Endothelial cell of umbilical vein (primary cell): Measurements from ENCODE around the gene RHCE. TPM values are rescaled to one million over a fixed set of nuclear protein-coding genes. Genes with fewer than 3 reads are reported as not detected.

ENCODE experiments used
- BruUV-seq: library from RNA; stranded (reverse); fragments of 400-500 nt; replicated peaks from 2 replicates; lab custom pipeline; 2021; lab: Mats Ljungman, UMichigan
- CTCF ChIA-PET: fragments of 300-600, 350-600 bp; sonication (Branson Sonifier 250); formaldehyde crosslinking; loops from one replicate; lab custom pipeline; 2021; ENCODE audit warnings: antibody characterized with exemption, inconsistent platforms; lab: Charles Lee
- POLR2A ChIA-PET: fragments of 300-600, 350-600 bp; sonication (Branson Sonifier 250); formaldehyde crosslinking; loops from one replicate; lab custom pipeline; 2021; ENCODE audit warnings: antibody characterized with exemption, inconsistent platforms; lab: Charles Lee
- DNase-seq: peaks from one replicate; pipeline ENCODE4 v3.0.0-alpha.2; 2011; ENCODE audit warnings: low read depth, low spot score
- FAIRE-seq: peaks from 2 replicates; lab custom pipeline; 2011; peaks lifted over from hg19 to GRCh38; lab: Jason Lieb, UNC
- H2AFZ ChIP-seq: 2 replicates; pipeline ENCODE4 v1.6.0; 2012; ENCODE audit warnings: low read depth, low read length, control low read depth, inconsistent platforms
- H3K27ac ChIP-seq: 2 replicates; pipeline ENCODE4 v1.5.1; 2011; ENCODE audit warnings: low read depth, mild to moderate bottlenecking, control low read depth, low read length, moderate library complexity; ENCODE audit not compliant: insufficient read depth
- H3K27me3 ChIP-seq, 2 experiments: 2 replicates each; pipeline versions ENCODE4 v1.6.0 to v1.6.1; 2011; ENCODE audit warnings: low read length in 2 of 2, mixed read lengths in 1 of 2; ENCODE audit not compliant: control insufficient read depth in 2 of 2, insufficient read depth in 2 of 2
- H3K36me3 ChIP-seq, 2 experiments: 2 replicates in 1 of 2; 3 replicates in 1 of 2; pipeline ENCODE4 v1.5.1; 2011; ENCODE audit warnings: low read length in 2 of 2, mild to moderate bottlenecking in 1 of 2, moderate library complexity in 1 of 2; ENCODE audit not compliant: control insufficient read depth in 2 of 2, insufficient read depth in 2 of 2; ENCODE audit errors: extremely low read depth in 1 of 2
- H3K4me1 ChIP-seq: 3 replicates; pipeline ENCODE4 v1.5.1; 2011; ENCODE audit warnings: mild to moderate bottlenecking, low read length; ENCODE audit not compliant: control insufficient read depth, insufficient read depth; ENCODE audit errors: extremely low read depth
- H3K4me2 ChIP-seq: 2 replicates; pipeline ENCODE4 v1.6.1; 2011; ENCODE audit warnings: low read length, control low read depth, mixed read lengths; ENCODE audit not compliant: insufficient read depth
- H3K4me3 ChIP-seq, 3 experiments: fragments of 200-600 bp in 1 of 3; sonication (generic), shearing (Covaris generic) in 1 of 3; replicated peaks in 1 of 3; 2 replicates each; pipeline ENCODE4 v1.5.1; 2011 to 2016; ENCODE audit warnings: control low read depth in 3 of 3, low read length in 3 of 3, mild to moderate bottlenecking in 2 of 3, inconsistent platforms in 1 of 3, low read depth in 1 of 3, moderate library complexity in 1 of 3; ENCODE audit not compliant: insufficient read depth in 1 of 3
- H3K79me2 ChIP-seq: 2 replicates; pipeline ENCODE4 v1.6.0; 2012; ENCODE audit warnings: low read length, inconsistent platforms; ENCODE audit not compliant: control insufficient read depth, insufficient read depth
- H3K9ac ChIP-seq: replicated peaks from 2 replicates; pipeline ENCODE3; 2011; ENCODE audit warnings: low read length, control low read depth; ENCODE audit not compliant: insufficient read depth; ENCODE audit errors: extremely low read depth
- H3K9me1 ChIP-seq: replicated peaks from 3 replicates; pipeline ENCODE4 v1.6.0; 2011; ENCODE audit warnings: mild to moderate bottlenecking, low read length; ENCODE audit not compliant: control insufficient read depth, insufficient read depth; ENCODE audit errors: extremely low read depth
- H3K9me3 ChIP-seq: replicated peaks from 2 replicates; pipeline ENCODE4 v1.5.1; 2012; ENCODE audit warnings: low read length, inconsistent platforms; ENCODE audit not compliant: control insufficient read depth, insufficient read depth
- H4K20me1 ChIP-seq: replicated peaks from 2 replicates; pipeline ENCODE3; 2011; ENCODE audit warnings: mild to moderate bottlenecking, low read length; ENCODE audit not compliant: control insufficient read depth, insufficient read depth; ENCODE audit errors: extremely low read depth
- EZH2 ChIP-seq: IDR thresholded peaks from 2 replicates; pipeline ENCODE4 v1.6.1; 2012; ENCODE audit warnings: borderline replicate concordance, low read depth, mild to moderate bottlenecking, moderate library complexity, low read length, inconsistent platforms; ENCODE audit not compliant: severe bottlenecking
- dilution Hi-C: fragments of 300-500 bp; cut with MboI; formaldehyde crosslinking; loops from one replicate; pipeline ENCODE4 v1.15.0; 2019; ENCODE audit warnings: low sequenced_read_pairs; ENCODE audit not compliant: extremely low pct_ligation_motif_present
- intact Hi-C: fragments of 100-400 bp; cut with micrococcal nuclease; formaldehyde crosslinking; loops from one replicate; pipeline ENCODE4 v1.10.0; 2022
- polyA plus RNA-seq, 4 experiments: library from polyadenylated mRNA; depleted of rRNA in 3 of 4; stranded (reverse) in 3 of 4; unstranded in 1 of 4; fragments of >200 nt; gene quantifications; 2 replicates each; pipeline versions ENCODE4 v1.2.1 to v1.2.3, GENCODE V29; 2011 to 2012; ENCODE audit warnings: missing spikeins in 1 of 4
- total RNA-seq: library from RNA; stranded (reverse); gene quantifications from 2 replicates; pipeline ENCODE4 v1.2.3, GENCODE V29; 2021
- TF ChIP-seq, protein P1 (sequence below): IDR thresholded peaks from 2 replicates; pipeline ENCODE4 v1.6.1; 2011; ENCODE audit not compliant: insufficient read depth, insufficient read length
- TF ChIP-seq, protein P2 (sequence below), 2 donors: IDR thresholded peaks; 1 replicate in 1 of 2; 2 replicates in 1 of 2; pipeline ENCODE4 v1.5.1; 2011; ENCODE audit warnings: low read length in 2 of 2, mild to moderate bottlenecking in 2 of 2, moderate library complexity in 2 of 2, control low read depth in 1 of 2, inconsistent platforms in 1 of 2, low read depth in 1 of 2; ENCODE audit not compliant: insufficient read depth in 1 of 2; ENCODE audit errors: extremely low read depth in 1 of 2

The RHCE gene
- total and polyA plus RNA-seq, 2 donors (not counting 3 experiments of a cell fraction or from before 2014, with no cell fraction given): 0.07 TPM; not detected in 1

DNA sequence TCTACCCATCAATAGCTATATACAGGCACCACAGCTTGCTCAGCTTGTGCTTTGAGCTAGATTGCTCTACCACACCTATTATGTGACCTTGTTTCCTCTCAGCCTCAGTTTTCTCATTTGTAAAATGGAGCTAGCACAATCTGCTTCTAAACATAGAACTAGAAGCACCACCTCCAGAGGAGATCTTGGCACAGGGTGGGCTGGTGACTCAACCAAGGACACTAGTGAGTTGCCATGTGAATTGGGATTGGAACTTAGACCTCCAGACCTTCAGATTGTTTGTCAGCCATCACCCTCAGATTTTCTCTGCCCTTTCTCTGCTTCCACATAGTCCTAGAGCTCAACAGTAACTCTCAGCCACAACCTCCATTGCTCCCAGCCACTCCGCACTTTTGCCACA lies 7.1 kb upstream of the RHCE start:
- POLR2A ChIA-PET: no interaction called here
- TF ChIP-seq, protein P1, sequence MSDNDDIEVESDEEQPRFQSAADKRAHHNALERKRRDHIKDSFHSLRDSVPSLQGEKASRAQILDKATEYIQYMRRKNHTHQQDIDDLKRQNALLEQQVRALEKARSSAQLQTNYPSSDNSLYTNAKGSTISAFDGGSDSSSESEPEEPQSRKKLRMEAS: no peak
- TF ChIP-seq, protein P2, sequence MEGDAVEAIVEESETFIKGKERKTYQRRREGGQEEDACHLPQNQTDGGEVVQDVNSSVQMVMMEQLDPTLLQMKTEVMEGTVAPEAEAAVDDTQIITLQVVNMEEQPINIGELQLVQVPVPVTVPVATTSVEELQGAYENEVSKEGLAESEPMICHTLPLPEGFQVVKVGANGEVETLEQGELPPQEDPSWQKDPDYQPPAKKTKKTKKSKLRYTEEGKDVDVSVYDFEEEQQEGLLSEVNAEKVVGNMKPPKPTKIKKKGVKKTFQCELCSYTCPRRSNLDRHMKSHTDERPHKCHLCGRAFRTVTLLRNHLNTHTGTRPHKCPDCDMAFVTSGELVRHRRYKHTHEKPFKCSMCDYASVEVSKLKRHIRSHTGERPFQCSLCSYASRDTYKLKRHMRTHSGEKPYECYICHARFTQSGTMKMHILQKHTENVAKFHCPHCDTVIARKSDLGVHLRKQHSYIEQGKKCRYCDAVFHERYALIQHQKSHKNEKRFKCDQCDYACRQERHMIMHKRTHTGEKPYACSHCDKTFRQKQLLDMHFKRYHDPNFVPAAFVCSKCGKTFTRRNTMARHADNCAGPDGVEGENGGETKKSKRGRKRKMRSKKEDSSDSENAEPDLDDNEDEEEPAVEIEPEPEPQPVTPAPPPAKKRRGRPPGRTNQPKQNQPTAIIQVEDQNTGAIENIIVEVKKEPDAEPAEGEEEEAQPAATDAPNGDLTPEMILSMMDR (IDR thresholded peaks at IDR 0.05; ENCODE audit: extremely low read depth in 1 of 2, insufficient read depth in 1 of 2, low read depth in 1 of 2, low read length in 2 of 2): no peak
- no peak for TF ChIP-seq EZH2
- Histone ChIP-seq H4K20me1 (peaks cover 2% of the 10 kb centered on the region), H3K4me3 (no peak overlapping the region), H2AFZ (no peak overlapping the region), H3K27ac (no peak overlapping the region), H3K9ac (no peak overlapping the region), H3K27me3 (peaks cover 0 to 2% of the 10 kb centered on the region in 2 experiments), H3K36me3 (no peaks in the 10 kb centered on the region), H3K4me1 (peaks cover 16% of the 10 kb centered on the region), H3K9me1 (no peaks in the 10 kb centered on the region), H3K79me2 (peaks cover 14% of the 10 kb centered on the region), H3K4me2 (no peak overlapping the region), H3K9me3 (no peaks in the 10 kb centered on the region)
- CTCF ChIA-PET: interaction anchor here (1.1 to 1.3 kb wide), 3 partner anchors 10 to 181 kb away, joined by 3 read pairs; no protein-coding TSS in a partner anchor
- intact Hi-C loops: no loop called here
- DNase-seq: no peak
- no TSS peak for BruUV-seq
- FAIRE-seq: no peak
- dilution Hi-C loops: no loop called here
